Memory B cell (primary cell): Measurements from ENCODE around the gene DAB2IP.

Experiments used
- ATAC-seq: fragments of 150-1000 bp; cut with Tn5 transposase; 2 replicates; pipeline ENCODE4 v1.10.0; 2021; ENCODE audit warnings: low read depth, mild to moderate bottlenecking, moderate library complexity
- DNase-seq, 2 donors: peaks; one replicate each; pipeline ENCODE4 v3.0.0; 2022; ENCODE audit warnings: low spot score in 2 of 2
- H3K27ac Mint-ChIP-seq: one replicate; pipeline ENCODE4 v1.8.0; 2022; ENCODE audit warnings: mild to moderate bottlenecking, moderate library complexity, mixed read lengths
- H3K27me3 Mint-ChIP-seq: one replicate; pipeline ENCODE4 v1.8.0; 2022; ENCODE audit warnings: mixed read lengths
- H3K36me3 Mint-ChIP-seq: one replicate; pipeline ENCODE4 v1.8.0; 2022; ENCODE audit warnings: mild to moderate bottlenecking, mixed read lengths
- H3K4me1 Mint-ChIP-seq: one replicate; pipeline ENCODE4 v1.8.0; 2022; ENCODE audit warnings: mixed read lengths
- H3K4me3 Mint-ChIP-seq: one replicate; pipeline ENCODE4 v1.8.0; 2022; ENCODE audit warnings: mild to moderate bottlenecking, moderate library complexity, mixed read lengths
- H3K9me3 Mint-ChIP-seq: one replicate; pipeline ENCODE4 v1.8.0; 2022; ENCODE audit warnings: mixed read lengths

DAB2IP gene

GRCh38 chr9:121655231-121655755, 3.9 kb downstream of the DAB2IP start:
- Mint-ChIP-seq H3K4me1 (peaks cover 14% of the 10 kb centered on the region), H3K27me3 (peaks cover 40% of the 10 kb centered on the region), H3K36me3 (peaks cover 2% of the 10 kb centered on the region), H3K27ac (no peak overlapping the region), H3K9me3 (no peaks in the 10 kb centered on the region), H3K4me3 (no peak overlapping the region)
- DNase-seq (no peak), ATAC-seq (no peak)

- no peak for DNase-seq
- no peaks in the 10 kb centered on the region for H3K9me3 Mint-ChIP-seq
- H3K4me1 Mint-ChIP-seq = peaks cover 8% of the 10 kb centered on the region
- no peak for ATAC-seq
- peaks cover 2% of the 10 kb centered on the region for H3K36me3 Mint-ChIP-seq
- H3K27me3 Mint-ChIP-seq = peaks cover 40% of the 10 kb centered on the region
- H3K4me3 Mint-ChIP-seq = no peak overlapping the region
- H3K27ac Mint-ChIP-seq = no peak overlapping the region
These were observed 5.6 kb downstream of the DAB2IP start for GRCh38 chr9:121656941-121657470.

- H3K27ac Mint-ChIP-seq = no peak overlapping the region
These were observed 6.7 kb downstream of the DAB2IP start for GRCh38 chr9:121658166-121658565.

GRCh38 chr9:121658591-121658990, 7.2 kb downstream of the DAB2IP start:
- Mint-ChIP-seq H3K36me3 (peaks cover 2% of the 10 kb centered on the region), H3K4me1 (no peaks in the 10 kb centered on the region), H3K4me3 (no peak overlapping the region), H3K27ac (no peak overlapping the region), H3K9me3 (no peaks in the 10 kb centered on the region), H3K27me3 (peaks cover 37% of the 10 kb centered on the region)
- DNase-seq = no peak
- ATAC-seq = no peak

More at GRCh38 chr9:121658166-121658565, 6.7 kb downstream of the DAB2IP start:
- H3K4me1 Mint-ChIP-seq = no peaks in the 10 kb centered on the region
- no peaks in the 10 kb centered on the region for H3K9me3 Mint-ChIP-seq
- H3K27me3 Mint-ChIP-seq = peaks cover 37% of the 10 kb centered on the region
- DNase-seq (no peak), ATAC-seq (no peak)
- no peak overlapping the region for H3K4me3 Mint-ChIP-seq
- peaks cover 2% of the 10 kb centered on the region for H3K36me3 Mint-ChIP-seq

- no peaks in the 10 kb centered on the region for H3K4me1 Mint-ChIP-seq
- H3K27me3 Mint-ChIP-seq = peaks cover 26% of the 10 kb centered on the region
- no peak for DNase-seq
- ATAC-seq = no peak
- H3K9me3 Mint-ChIP-seq = no peaks in the 10 kb centered on the region
- H3K27ac Mint-ChIP-seq = no peak overlapping the region
- no peak overlapping the region for H3K4me3 Mint-ChIP-seq
- no peaks in the 10 kb centered on the region for H3K36me3 Mint-ChIP-seq
These were observed 8.9 kb downstream of the DAB2IP start for GRCh38 chr9:121660367-121660766.

GRCh38 chr9:121660876-121661275, 9.4 kb downstream of the DAB2IP start:
- no peak for ATAC-seq
- H3K27ac Mint-ChIP-seq = no peak overlapping the region
- no peaks in the 10 kb centered on the region for H3K4me1 Mint-ChIP-seq
- no peak overlapping the region for H3K4me3 Mint-ChIP-seq
- H3K9me3 Mint-ChIP-seq = no peaks in the 10 kb centered on the region
- no peak for DNase-seq
- H3K36me3 Mint-ChIP-seq = no peaks in the 10 kb centered on the region
- H3K27me3 Mint-ChIP-seq = peaks cover 24% of the 10 kb centered on the region

GRCh38 chr9:121661328-121661727, 9.9 kb downstream of the DAB2IP start:
- H3K36me3 Mint-ChIP-seq = no peaks in the 10 kb centered on the region
- no peaks in the 10 kb centered on the region for H3K4me1 Mint-ChIP-seq
- H3K4me3 Mint-ChIP-seq = no peak overlapping the region
- no peak for DNase-seq
- no peak for ATAC-seq
- no peak overlapping the region for H3K27ac Mint-ChIP-seq
- H3K9me3 Mint-ChIP-seq = no peaks in the 10 kb centered on the region
- H3K27me3 Mint-ChIP-seq = peaks cover 26% of the 10 kb centered on the region

GRCh38 chr9:121662359-121662758, 10.9 kb downstream of the DAB2IP start:
- ATAC-seq = no peak
- no peak for DNase-seq
- no peaks in the 10 kb centered on the region for H3K4me1 Mint-ChIP-seq
- H3K36me3 Mint-ChIP-seq = no peaks in the 10 kb centered on the region
- H3K27me3 Mint-ChIP-seq = peaks cover 22% of the 10 kb centered on the region
- no peak overlapping the region for H3K27ac Mint-ChIP-seq
- H3K9me3 Mint-ChIP-seq = no peaks in the 10 kb centered on the region
- no peak overlapping the region for H3K4me3 Mint-ChIP-seq

GRCh38 chr9:121662891-121663580, 11.6 kb downstream of the DAB2IP start:
- Mint-ChIP-seq H3K27ac (no peak overlapping the region), H3K9me3 (no peaks in the 10 kb centered on the region), H3K36me3 (no peaks in the 10 kb centered on the region), H3K4me3 (no peak overlapping the region), H3K4me1 (no peaks in the 10 kb centered on the region), H3K27me3 (peaks cover 20% of the 10 kb centered on the region)
- ATAC-seq = no peak
- DNase-seq = no peak

GRCh38 chr9:121663591-121663990, 12.2 kb downstream of the DAB2IP start:
- ATAC-seq = no peak
- H3K9me3 Mint-ChIP-seq = no peaks in the 10 kb centered on the region
- H3K4me3 Mint-ChIP-seq = no peak overlapping the region
- DNase-seq = no peak
- H3K27ac Mint-ChIP-seq = no peak overlapping the region
- H3K27me3 Mint-ChIP-seq = peaks cover 20% of the 10 kb centered on the region
- no peaks in the 10 kb centered on the region for H3K36me3 Mint-ChIP-seq
- H3K4me1 Mint-ChIP-seq = no peaks in the 10 kb centered on the region

- no peaks in the 10 kb centered on the region for H3K36me3 Mint-ChIP-seq
These were observed 14.9 kb downstream of the DAB2IP start for GRCh38 chr9:121666294-121666693.

GRCh38 chr9:121667214-121667613, 15.8 kb downstream of the DAB2IP start:
- ATAC-seq (no peak), DNase-seq (no peak)
- H3K9me3 Mint-ChIP-seq = no peaks in the 10 kb centered on the region
- no peak overlapping the region for H3K4me3 Mint-ChIP-seq
- H3K36me3 Mint-ChIP-seq = no peaks in the 10 kb centered on the region
- H3K4me1 Mint-ChIP-seq = no peaks in the 10 kb centered on the region
- peaks cover 21% of the 10 kb centered on the region for H3K27me3 Mint-ChIP-seq
- H3K27ac Mint-ChIP-seq = no peak overlapping the region

More at GRCh38 chr9:121666294-121666693, 14.9 kb downstream of the DAB2IP start:
- DNase-seq = no peak
- Mint-ChIP-seq H3K9me3 (no peaks in the 10 kb centered on the region), H3K4me3 (no peak overlapping the region), H3K27me3 (peaks cover 20% of the 10 kb centered on the region), H3K4me1 (no peaks in the 10 kb centered on the region), H3K27ac (no peak overlapping the region)
- no peak for ATAC-seq

- Mint-ChIP-seq H3K36me3 (no peaks in the 10 kb centered on the region), H3K9me3 (no peaks in the 10 kb centered on the region), H3K27ac (no peak overlapping the region), H3K27me3 (peaks cover 18% of the 10 kb centered on the region), H3K4me3 (no peak overlapping the region), H3K4me1 (no peaks in the 10 kb centered on the region)
- no peak for ATAC-seq
- DNase-seq = no peak
These were observed 16.5 kb downstream of the DAB2IP start for GRCh38 chr9:121667890-121668289.

GRCh38 chr9:121670431-121670830, 19.0 kb downstream of the DAB2IP start:
- H3K27me3 Mint-ChIP-seq = peaks cover 18% of the 10 kb centered on the region
- no peaks in the 10 kb centered on the region for H3K36me3 Mint-ChIP-seq
- H3K4me3 Mint-ChIP-seq = no peak overlapping the region
- ATAC-seq = no peak
- no peaks in the 10 kb centered on the region for H3K9me3 Mint-ChIP-seq
- DNase-seq = no peak
- H3K27ac Mint-ChIP-seq = no peak overlapping the region
- H3K4me1 Mint-ChIP-seq = no peaks in the 10 kb centered on the region
